HepG2 (cell line): Measurements from ENCODE around the gene VDAC2. TPM values are rescaled to one million over a fixed set of nuclear protein-coding genes. Genes with fewer than 3 reads are reported as not detected.

Experiments
- ATAC-seq: fragments of 200-7000 bp; cut with Tn5 transposase; 3 replicates; pipeline ENCODE4 v1.9.1; 2020; ENCODE audit warnings: mild to moderate bottlenecking, moderate library complexity
- BruUV-seq: library from RNA; stranded (reverse); fragments of 400-500 nt; replicated peaks from 2 replicates; lab custom pipeline; 2021; lab: Mats Ljungman, UMichigan
- CTCF ChIA-PET: fragments of 300-600 bp; formaldehyde crosslinking; extraction: SDS; loops from one replicate; lab custom pipeline; 2021; ENCODE audit warnings: low total read pairs, inconsistent platforms, low intra/inter-chr PET ratio; lab: Yijun Ruan, JAX
- POLR2A ChIA-PET: fragments of 350-600 bp; sonication (Branson Sonifier 250); formaldehyde crosslinking; loops from one replicate; lab custom pipeline; 2020; ENCODE audit warnings: antibody characterized with exemption, inconsistent platforms; lab: Yijun Ruan, JAX
- DNase-seq: peaks from one replicate; pipeline ENCODE4 v3.0.0-alpha.2; 2015; ENCODE audit warnings: low spot score
- FAIRE-seq: peaks from 3 replicates; lab custom pipeline; 2011; peaks lifted over from hg19 to GRCh38; lab: Jason Lieb, UNC
- H2AFZ ChIP-seq: one replicate; pipeline ENCODE4 v1.6.1; 2011; ENCODE audit warnings: low read length, inconsistent platforms
- H3K27ac ChIP-seq: fragments of 300-600 bp; 3 replicates; pipeline ENCODE4 v1.8.0; 2011; ENCODE audit warnings: mixed run types, mild to moderate bottlenecking, mixed read lengths, low read length, inconsistent platforms; ENCODE audit not compliant: insufficient read depth; ENCODE audit errors: extremely low read length
- H3K27me3 ChIP-seq, 2 experiments: fragments of 200-600 bp in 1 of 2; 2 replicates in 1 of 2; 3 replicates in 1 of 2; pipeline versions ENCODE4 v1.6.0 to v1.8.0; 2011; ENCODE audit warnings: low read length in 2 of 2, mild to moderate bottlenecking in 2 of 2, moderate library complexity in 2 of 2, inconsistent platforms in 1 of 2; ENCODE audit not compliant: insufficient read depth in 2 of 2, control insufficient read depth in 1 of 2
- H3K36me3 ChIP-seq, 2 experiments: fragments of 200-600 bp in 1 of 2; replicated peaks in 1 of 2; 2 replicates in 1 of 2; 3 replicates in 1 of 2; pipeline versions ENCODE4 v1.5.1 to v1.8.0; 2011; ENCODE audit warnings: low read length in 2 of 2, inconsistent platforms in 1 of 2; ENCODE audit not compliant: insufficient read depth in 2 of 2, control insufficient read depth in 1 of 2
- H3K4me1 ChIP-seq: 2 replicates; pipeline ENCODE4 v1.5.1; 2012; ENCODE audit warnings: low read length, inconsistent platforms; ENCODE audit not compliant: insufficient read depth
- H3K4me2 ChIP-seq: 2 replicates; pipeline ENCODE4 v1.6.0; 2011; ENCODE audit warnings: low read depth, low read length, inconsistent platforms
- H3K4me3 ChIP-seq, 3 experiments: fragments of 200-600 bp in 1 of 3; sonication (generic), shearing (Covaris generic) in 1 of 3; replicated peaks in 1 of 3; 2 replicates each; pipeline ENCODE4 v1.5.1; 2011 to 2016; ENCODE audit warnings: low read length in 3 of 3, inconsistent platforms in 2 of 3, low read depth in 2 of 3, mild to moderate bottlenecking in 2 of 3, control low read depth in 1 of 3, mixed read lengths in 1 of 3; ENCODE audit not compliant: insufficient read depth in 1 of 3
- H3K79me2 ChIP-seq: one replicate; pipeline ENCODE4 v1.6.1; 2011; ENCODE audit warnings: low read length, inconsistent platforms; ENCODE audit not compliant: insufficient read depth
- H3K9ac ChIP-seq: 2 replicates; pipeline ENCODE4 v1.6.0; 2011; ENCODE audit warnings: mild to moderate bottlenecking, low read depth, low read length, inconsistent platforms; ENCODE audit not compliant: insufficient read depth
- H3K9me3 ChIP-seq: 2 replicates; pipeline ENCODE4 v1.5.1; 2012; ENCODE audit warnings: mild to moderate bottlenecking, low read length
- H4K20me1 ChIP-seq: 2 replicates; pipeline ENCODE4 v1.6.0; 2011; ENCODE audit warnings: inconsistent platforms, mild to moderate bottlenecking, low read length, moderate library complexity; ENCODE audit not compliant: insufficient read depth
- CHD4 ChIP-seq: fragments of 200-600 bp; sonication (generic); IDR thresholded peaks from 2 replicates; pipeline ENCODE4 v1.7.0; 2017; ENCODE audit warnings: mild to moderate bottlenecking, low read length, borderline replicate concordance
- HOXD1 ChIP-seq: sonication (generic); formaldehyde crosslinking; IDR thresholded peaks from 2 replicates; pipeline ENCODE4 v1.5.0; 2020; ENCODE audit warnings: missing genetic modification reagents
- LCORL ChIP-seq, 2 experiments: fragments of 450-650 bp in 1 of 2; sonication (generic) in 1 of 2; formaldehyde crosslinking in 1 of 2; IDR thresholded peaks; 2 replicates each; pipeline versions ENCODE4 v1.5.0 to v1.6.1; 2017 to 2020; ENCODE audit warnings: antibody characterized with exemption in 1 of 2, missing genetic modification reagents in 1 of 2
- MNT ChIP-seq: fragments of 450-650 bp; IDR thresholded peaks from 2 replicates; pipeline ENCODE4 v1.6.1; 2016
- NKX3-1 ChIP-seq: sonication (generic); formaldehyde crosslinking; IDR thresholded peaks from 2 replicates; pipeline ENCODE4 v1.5.0; 2020; ENCODE audit warnings: missing genetic modification reagents
- NRL ChIP-seq: sonication (generic); formaldehyde crosslinking; IDR thresholded peaks from 2 replicates; pipeline ENCODE4 v1.5.0; 2020; ENCODE audit warnings: missing genetic modification reagents, mild to moderate bottlenecking, moderate library complexity, borderline replicate concordance
- PITX1 ChIP-seq: sonication (generic); formaldehyde crosslinking; IDR thresholded peaks from 2 replicates; pipeline ENCODE4 v1.5.1; 2020; ENCODE audit warnings: mild to moderate bottlenecking, missing genetic modification reagents
- RXRB ChIP-seq: IDR thresholded peaks from 2 replicates; pipeline ENCODE4 v1.6.1; 2016; ENCODE audit warnings: borderline replicate concordance, missing genetic modification reagents, missing compliant biosample characterization
- ZNF232 ChIP-seq: sonication (generic); formaldehyde crosslinking; IDR thresholded peaks from 2 replicates; pipeline ENCODE4 v1.4.0; 2020; ENCODE audit warnings: missing genetic modification reagents, borderline replicate concordance
- ZNF296 ChIP-seq: sonication (generic); formaldehyde crosslinking; conservative IDR thresholded peaks from 2 replicates; pipeline ENCODE4 v1.5.0; 2020; ENCODE audit warnings: mild to moderate bottlenecking, missing genetic modification reagents
- ZNF577 ChIP-seq: sonication (generic); formaldehyde crosslinking; IDR thresholded peaks from 2 replicates; pipeline ENCODE4 v1.4.0; 2020; ENCODE audit warnings: mild to moderate bottlenecking, low read depth, missing genetic modification reagents, borderline replicate concordance
- ZNF770 ChIP-seq: sonication (generic); formaldehyde crosslinking; IDR thresholded peaks from 2 replicates; pipeline ENCODE4 v1.5.0; 2020; ENCODE audit warnings: mild to moderate bottlenecking, missing genetic modification reagents
- ZUFSP ChIP-seq: sonication (generic); formaldehyde crosslinking; IDR thresholded peaks from 2 replicates; pipeline ENCODE4 v1.9.0; 2021; ENCODE audit warnings: missing genetic modification reagents, mild to moderate bottlenecking, borderline replicate concordance
- WGBS: methylation state at CpG from one replicate; pipeline ENCODE4 v1.1.6; 2017; ENCODE audit warnings: low lambda C conversion rate; 5-methylcytosine and 5-hydroxymethylcytosine counted together
- in situ Hi-C: cut with HindIII; loops from 2 replicates; pipeline ENCODE4 v1.10.0; 2017; ENCODE audit warnings: low pct_unique_long_range_greater_than_20kb; ENCODE audit not compliant: extremely low pct_ligation_motif_present
- intact Hi-C: fragments of 100-400 bp; cut with micrococcal nuclease; formaldehyde crosslinking; loops from one replicate; pipeline ENCODE4 v1.10.0; 2022; ENCODE audit not compliant: unreplicated experiment
- polyA plus RNA-seq, 8 experiments: library from polyadenylated mRNA; depleted of rRNA in 3 of 8; stranded (reverse) in 7 of 8; unstranded in 1 of 8; fragments of >200 nt; fragmentation: Illumina TruSeq in 4 of 8; extraction: Trizol in 4 of 8; gene quantifications; 2 replicates each; pipeline versions ENCODE4 v1.2.1 to v1.2.3, GENCODE V29; 2011 to 2016; ENCODE audit warnings: low read depth in 4 of 8, missing spikeins in 1 of 8, mixed read lengths in 1 of 8; ENCODE audit not compliant: insufficient read depth in 1 of 8
- total RNA-seq, 5 experiments: library from RNA; depleted of rRNA; stranded (reverse); fragments of >200 nt; fragmentation: Illumina TruSeq; extraction: Trizol; gene quantifications; 2 replicates each; pipeline ENCODE4 v1.2.3, GENCODE V29; 2016; ENCODE audit warnings: low read depth in 1 of 5

VDAC2 gene
- total and polyA plus RNA-seq, 2 of the 13 experiments (the other 11 are each of a cell fraction or from before 2014, with no cell fraction given) = 67.9 to 222 TPM

GRCh38 chr10:75272094-75272493 lies 61.5 kb downstream of the VDAC2 start:
- Histone ChIP-seq H3K4me2 (no peak overlapping the region), H3K27ac (no peak overlapping the region), H2AFZ (no peak overlapping the region), H3K4me1 (peaks cover 17% of the 10 kb centered on the region), H3K79me2 (no peaks in the 10 kb centered on the region), H3K27me3 (no peaks in the 10 kb centered on the region; a peak in 1 of 5 replicates), H3K9ac (no peak overlapping the region), H3K36me3 (no peaks in the 10 kb centered on the region), H3K4me3 (no peak overlapping the region), H4K20me1 (no peaks in the 10 kb centered on the region), H3K9me3 (no peaks in the 10 kb centered on the region)
- no peak for FAIRE-seq
- DNase-seq = no peak
- in situ Hi-C loops = no loop called here
- CTCF ChIA-PET = no interaction called here
- ATAC-seq = no peak
- intact Hi-C loops = no loop called here
- POLR2A ChIA-PET = no interaction called here
- 90% methylated on average over 4 of the region's 5 CpGs for WGBS
- TF ChIP-seq NKX3-1 (CRISPR knock-in tag) (no peak), MNT (peak; percentile 84), NRL (no peak)
- BruUV-seq = no TSS peak

- no peak overlapping the region for H2AFZ ChIP-seq
- no peaks in the 10 kb centered on the region for H3K9me3 ChIP-seq
- no peaks in the 10 kb centered on the region; a peak in 1 of 5 replicates for H3K27me3 ChIP-seq
- ChIA-PET CTCF (no interaction called here), POLR2A (no interaction called here)
- H3K9ac ChIP-seq = no peak overlapping the region
- peaks cover 17% of the 10 kb centered on the region for H3K4me1 ChIP-seq
- no peak overlapping the region for H3K4me3 ChIP-seq
- no peak overlapping the region for H3K27ac ChIP-seq
- ATAC-seq (peak; percentile 63; the same call in 2 of the 3 replicates), FAIRE-seq (no peak), DNase-seq (peak; percentile 12)
- H3K36me3 ChIP-seq = no peaks in the 10 kb centered on the region
- H3K4me2 ChIP-seq = peak overlapping the region; percentile 28; the same call in 1 of the 2 replicates
- WGBS = 10% methylated on average over 2 of the region's 7 CpGs
- no TSS peak for BruUV-seq
- H3K79me2 ChIP-seq = no peaks in the 10 kb centered on the region
- intact Hi-C loops = no loop called here
- in situ Hi-C loops = no loop called here
- no peaks in the 10 kb centered on the region for H4K20me1 ChIP-seq
- TF ChIP-seq ZNF770 (CRISPR knock-in tag) = peak; percentile 57
- TF ChIP-seq HOXD1 (CRISPR knock-in tag) = 0 out of 2 replicates have a peak, but pooled peaks have one; percentile 36
- no peak for TF ChIP-seq ZNF232 (CRISPR knock-in tag)
- peak; percentile 61; the same call in 1 of the 2 replicates for TF ChIP-seq ZNF296 (CRISPR knock-in tag)
- TF ChIP-seq PITX1 (CRISPR knock-in tag) = no peak
- no peak for TF ChIP-seq ZUFSP (CRISPR knock-in tag)
- TF ChIP-seq CHD4 = no peak
- TF ChIP-seq LCORL (IDR thresholded peaks at IDR 0.05) = no peak
- TF ChIP-seq LCORL (CRISPR knock-in tag; IDR thresholded peaks at IDR 0.05) = peak; percentile 46; the same call in 1 of the 2 replicates
- TF ChIP-seq RXRB (CRISPR knock-in tag) = peak; percentile 28; the same call in 1 of the 2 replicates
- TF ChIP-seq ZNF577 = no peak
Measured at GRCh38 chr10:75272896-75273295, 62.3 kb downstream of the VDAC2 start.
